Right lobe of liver (tissue), 4 donors: ENCODE data around the gene KRT40.

Experiments used
- CTCF ChIP-seq, 4 donors: fragments of 200-600 bp in 3 of 4; fragments of 450-650 bp in 1 of 4; IDR thresholded peaks; one replicate each; pipeline versions ENCODE4 v1.5.1 to v1.8.0; 2016 to 2022; ENCODE audit warnings: antibody characterized with exemption in 4 of 4, mild to moderate bottlenecking in 2 of 4
- POLR2A ChIP-seq: fragments of 450-650 bp; IDR thresholded peaks from one replicate; pipeline ENCODE4 v1.6.1; 2017; ENCODE audit warnings: antibody characterized with exemption, mild to moderate bottlenecking
- donor health status: DM: no; HTN: no; CAD: no.
- donor health status: DM: no; HTN: no; CAD: no.
- donor health status: DM: no; HTN: yes; CAD: no.

DNA sequence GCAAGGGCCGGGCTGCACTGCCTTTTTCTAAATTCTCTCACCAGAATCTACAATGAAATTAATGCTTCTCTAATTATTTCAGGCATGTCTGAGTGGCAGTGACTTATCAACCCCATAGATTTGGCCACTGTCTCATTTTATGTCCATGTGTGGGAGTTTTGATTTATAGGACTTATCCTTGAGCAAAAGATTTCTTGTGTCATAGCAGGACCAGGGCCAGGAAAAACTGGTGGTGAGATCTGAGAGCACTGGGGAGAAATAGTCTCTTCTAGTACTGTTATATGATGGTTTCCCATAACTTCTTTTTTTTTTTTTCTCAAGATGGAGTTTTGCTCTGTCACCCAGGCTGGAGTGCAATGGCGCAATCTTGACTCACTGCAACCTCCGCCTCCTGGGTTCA is 45.1 kb downstream of the KRT40 start:
- no peak for TF ChIP-seq CTCF (IDR thresholded peaks at IDR 0.05)
- no peak for TF ChIP-seq POLR2A
